Caco-2 (cell line): ENCODE measurements around the gene CBY2. TPM values are rescaled to one million over a fixed set of nuclear protein-coding genes. Genes with fewer than 3 reads are reported as not detected.

Source experiments
- BruUV-seq: library from RNA; stranded (reverse); fragments of 400-500 nt; replicated peaks from 2 replicates; lab custom pipeline; 2021; lab: Mats Ljungman, UMichigan
- CTCF ChIA-PET: fragments of 300-600 bp; sonication (Branson Sonifier 250); formaldehyde crosslinking; loops from one replicate; lab custom pipeline; 2022; ENCODE audit warnings: antibody characterized with exemption; lab: Charles Lee
- POLR2A ChIA-PET: fragments of 300-600 bp; sonication (Branson Sonifier 250); formaldehyde crosslinking; loops from one replicate; lab custom pipeline; 2022; ENCODE audit warnings: antibody characterized with exemption; lab: Charles Lee
- DNase-seq, 2 experiments: peaks; one replicate each; pipeline versions ENCODE4 v3.0.0 to v3.0.0-alpha.2; 2020 to 2022
- H3K27me3 ChIP-seq: replicated peaks from 2 replicates; pipeline ENCODE4 v1.6.0; 2011; ENCODE audit warnings: low read length; ENCODE audit not compliant: control insufficient read depth, insufficient read depth
- H3K36me3 ChIP-seq: 2 replicates; pipeline ENCODE4 v1.5.1; 2011; ENCODE audit warnings: low read length; ENCODE audit not compliant: control insufficient read depth, insufficient read depth
- H3K4me1 ChIP-seq: fragments of 250-450 bp; sonication (Bioruptor Pico); 2 replicates; pipeline ENCODE4 v1.5.1; 2020; ENCODE audit warnings: mild to moderate bottlenecking
- H3K4me3 ChIP-seq: 2 replicates; pipeline ENCODE4 v1.5.1; 2011; ENCODE audit warnings: low read depth, mild to moderate bottlenecking, control low read depth, low read length
- H3K9me3 ChIP-seq: fragments of 250-450 bp; sonication (Bioruptor Pico); 2 replicates; pipeline ENCODE4 v1.5.1; 2020; ENCODE audit warnings: mild to moderate bottlenecking, moderate library complexity
- H3K27ac Mint-ChIP-seq: one replicate; pipeline ENCODE4 v1.8.0; 2022; ENCODE audit warnings: mixed read lengths; ENCODE audit not compliant: unreplicated experiment
- H3K27me3 Mint-ChIP-seq: one replicate; pipeline ENCODE4 v1.8.0; 2022; ENCODE audit warnings: mixed read lengths; ENCODE audit not compliant: insufficient read depth, unreplicated experiment
- H3K36me3 Mint-ChIP-seq: one replicate; pipeline ENCODE4 v1.8.0; 2022; ENCODE audit warnings: mild to moderate bottlenecking, mixed read lengths; ENCODE audit not compliant: insufficient read depth, unreplicated experiment
- H3K4me1 Mint-ChIP-seq: one replicate; pipeline ENCODE4 v1.8.0; 2022; ENCODE audit warnings: low read depth, mixed read lengths; ENCODE audit not compliant: unreplicated experiment
- H3K4me3 Mint-ChIP-seq: one replicate; pipeline ENCODE4 v1.8.0; 2022; ENCODE audit warnings: mild to moderate bottlenecking, moderate library complexity, mixed read lengths; ENCODE audit not compliant: unreplicated experiment
- H3K9me3 Mint-ChIP-seq: one replicate; pipeline ENCODE4 v1.8.0; 2022; ENCODE audit warnings: mixed read lengths; ENCODE audit not compliant: unreplicated experiment
- CTCF ChIP-seq, 2 experiments: fragments of 200-600 bp in 1 of 2; IDR thresholded peaks; 1 replicate in 1 of 2; 2 replicates in 1 of 2; pipeline versions ENCODE4 v1.5.1 to v1.8.0; 2011 to 2022; ENCODE audit warnings: antibody characterized with exemption in 1 of 2, control low read depth in 1 of 2, inconsistent platforms in 1 of 2, low read depth in 1 of 2, low read length in 1 of 2, mild to moderate bottlenecking in 1 of 2, moderate library complexity in 1 of 2; ENCODE audit not compliant: insufficient read depth in 1 of 2, severe bottlenecking in 1 of 2, unreplicated experiment in 1 of 2
- intact Hi-C: fragments of 100-400 bp; cut with micrococcal nuclease; formaldehyde crosslinking; loops from one replicate; pipeline ENCODE4 v1.10.0; 2022; ENCODE audit not compliant: unreplicated experiment
- total RNA-seq: library from RNA; stranded (reverse); gene quantifications from 2 replicates; pipeline ENCODE4 v1.2.3, GENCODE V29; 2022

CBY2 gene
- total RNA-seq, 1 experiment from 2014 or later: 0.91 TPM

DNA sequence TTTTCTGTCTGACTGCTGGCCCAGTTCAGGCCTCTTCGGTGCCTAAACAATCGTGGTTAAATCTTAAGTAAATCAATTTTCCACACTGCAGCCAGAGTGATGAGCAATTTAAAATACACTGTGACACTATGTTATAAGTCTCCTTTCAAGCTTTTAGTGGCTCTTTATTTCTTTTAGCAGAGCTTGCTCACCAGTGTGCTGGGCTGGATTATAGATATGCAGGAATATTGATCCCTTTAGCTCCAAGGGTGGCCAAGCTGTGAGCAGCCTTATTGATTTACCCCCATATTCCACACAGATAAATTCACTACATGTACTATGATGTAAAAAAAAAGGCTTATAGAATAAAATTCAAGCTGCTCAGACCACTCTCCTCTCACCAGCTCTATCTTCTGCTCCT lies 21.7 kb downstream of the CBY2 start:
- Mint-ChIP-seq H3K4me3 (no peak overlapping the region), H3K4me1 (no peaks in the 10 kb centered on the region), H3K27me3 (no peaks in the 10 kb centered on the region), H3K9me3 (no peaks in the 10 kb centered on the region), H3K36me3 (peaks cover 5% of the 10 kb centered on the region), H3K27ac (no peak overlapping the region)
- Histone ChIP-seq H3K27me3 (no peaks in the 10 kb centered on the region), H3K4me3 (no peak overlapping the region), H3K4me1 (0 out of 2 replicates have a peak, but pooled peaks cover 4% of the 10 kb centered on the region), H3K36me3 (no peaks in the 10 kb centered on the region), H3K9me3 (no peaks in the 10 kb centered on the region)
- no peak for DNase-seq
- ChIA-PET CTCF (no interaction called here), POLR2A (no interaction called here)
- no peak for TF ChIP-seq CTCF (IDR thresholded peaks at IDR 0.05; ENCODE audit: insufficient read depth in 1 of 2, low read depth in 1 of 2, low read length in 1 of 2, severe bottlenecking in 1 of 2, unreplicated experiment in 1 of 2)
- intact Hi-C loops: no loop called here
- BruUV-seq: no TSS peak

GRCh38 chr13:45728759-45729158 lies 26.6 kb downstream of the CBY2 start:
- CTCF ChIA-PET: interaction anchor here (0.6 to 1.2 kb wide), 14 partner anchors 10 to 335 kb away, joined by 3 to 8 read pairs (median 4); no protein-coding TSS in a partner anchor
- POLR2A ChIA-PET: no interaction called here
- intact Hi-C loops: loop anchor here (1.0 to 2.0 kb wide), 3 partner anchors 105 to 217 kb away; no protein-coding TSS in a partner anchor

GRCh38 chr13:45731455-45731854 lies 29.3 kb downstream of the CBY2 start:
- Mint-ChIP-seq H3K4me1 (no peaks in the 10 kb centered on the region), H3K36me3 (peaks cover 5% of the 10 kb centered on the region), H3K4me3 (no peak overlapping the region), H3K27ac (no peak overlapping the region), H3K9me3 (no peaks in the 10 kb centered on the region), H3K27me3 (no peaks in the 10 kb centered on the region)
- Histone ChIP-seq H3K4me1 (no peaks in the 10 kb centered on the region), H3K27me3 (no peaks in the 10 kb centered on the region), H3K4me3 (no peak overlapping the region), H3K36me3 (no peaks in the 10 kb centered on the region), H3K9me3 (no peaks in the 10 kb centered on the region)
- no peak for DNase-seq
- intact Hi-C loops: no loop called here
- ChIA-PET POLR2A (no interaction called here), CTCF (no interaction called here)
- TF ChIP-seq CTCF (IDR thresholded peaks at IDR 0.05; ENCODE audit: insufficient read depth in 1 of 2, low read depth in 1 of 2, low read length in 1 of 2, severe bottlenecking in 1 of 2, unreplicated experiment in 1 of 2): no peak
- BruUV-seq: no TSS peak

More at GRCh38 chr13:45728759-45729158, 26.6 kb downstream of the CBY2 start:
- H3K4me1 Mint-ChIP-seq: no peaks in the 10 kb centered on the region
- H3K27me3 Mint-ChIP-seq: no peaks in the 10 kb centered on the region
- peaks cover 5% of the 10 kb centered on the region for H3K36me3 Mint-ChIP-seq
- no peak overlapping the region for H3K4me3 ChIP-seq
- peak; percentile 64 to 68 for DNase-seq
- H3K27me3 ChIP-seq: no peaks in the 10 kb centered on the region
- H3K9me3 ChIP-seq: no peaks in the 10 kb centered on the region
- no peaks in the 10 kb centered on the region for H3K9me3 Mint-ChIP-seq
- no peak overlapping the region for H3K4me3 Mint-ChIP-seq
- no TSS peak for BruUV-seq
- H3K27ac Mint-ChIP-seq: no peak overlapping the region
- TF ChIP-seq CTCF (IDR thresholded peaks at IDR 0.05; ENCODE audit: insufficient read depth in 1 of 2, low read depth in 1 of 2, low read length in 1 of 2, severe bottlenecking in 1 of 2, unreplicated experiment in 1 of 2): peak; percentile 74 to 78
- H3K36me3 ChIP-seq: no peaks in the 10 kb centered on the region
- H3K4me1 ChIP-seq: no peaks in the 10 kb centered on the region
